Kasumi-1 (cell line): ENCODE results near the gene TAF11.
"Not testable (repeated sequence)": the region's sequence is repeated elsewhere in the genome, so short reads cannot be mapped to it uniquely, and the experiment has no call there.

Experiments
- DNase-seq, 2 experiments: peaks; one replicate each; lab custom pipeline; 2025; lab: John Stamatoyannopoulos, UW

TAF11 gene

DNA sequence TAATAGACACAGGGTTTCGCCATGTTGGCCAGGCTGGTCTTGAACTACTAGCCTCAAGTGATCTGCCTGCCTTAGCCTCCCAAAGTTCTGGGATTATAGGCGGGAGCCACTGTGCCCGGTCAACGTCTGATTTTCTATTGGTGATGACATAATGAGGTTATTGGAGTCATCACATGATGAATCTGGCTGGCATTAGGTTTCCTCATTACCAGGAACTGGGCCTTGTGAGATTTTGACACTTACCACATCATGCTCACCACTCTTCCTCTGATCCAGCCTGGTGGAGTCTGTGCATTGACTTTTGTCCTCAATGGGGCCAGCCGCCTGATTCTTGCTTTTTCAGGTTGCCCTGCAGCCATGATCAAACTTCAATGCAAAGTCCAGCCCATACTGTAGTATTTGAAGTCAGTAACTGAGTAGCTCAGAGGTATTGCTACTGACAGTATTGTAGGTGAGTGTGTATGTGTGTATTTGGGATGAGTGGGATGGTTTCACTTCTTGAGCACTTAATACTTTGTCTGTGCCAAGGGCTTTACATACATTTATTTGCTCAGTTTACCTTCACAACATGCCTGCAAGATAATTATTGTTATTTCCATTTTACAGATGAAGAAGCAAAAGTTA, 17.3 kb upstream of the TAF11 start:
- DNase-seq, result no peak

DNA sequence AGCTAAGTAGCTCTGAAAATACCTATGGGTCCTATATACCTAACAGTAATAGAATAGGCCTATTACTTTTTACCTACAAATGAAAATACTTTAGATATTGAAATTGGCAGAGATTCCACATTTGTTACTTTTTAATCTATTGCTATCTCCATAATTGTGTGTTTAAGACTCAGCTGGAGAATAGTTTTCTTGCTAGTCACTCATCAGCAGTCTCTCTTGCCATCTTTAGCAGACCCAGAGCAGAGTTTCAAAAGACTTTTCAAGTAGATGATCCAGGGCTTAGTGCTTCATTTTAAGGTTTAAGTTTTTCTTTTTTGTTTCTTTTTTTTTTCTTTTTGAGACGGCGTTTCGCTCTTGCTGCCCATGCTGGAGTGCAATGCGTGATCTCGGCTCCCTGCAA, 14.1 kb upstream of the TAF11 start:
- DNase-seq, result no peak

DNA sequence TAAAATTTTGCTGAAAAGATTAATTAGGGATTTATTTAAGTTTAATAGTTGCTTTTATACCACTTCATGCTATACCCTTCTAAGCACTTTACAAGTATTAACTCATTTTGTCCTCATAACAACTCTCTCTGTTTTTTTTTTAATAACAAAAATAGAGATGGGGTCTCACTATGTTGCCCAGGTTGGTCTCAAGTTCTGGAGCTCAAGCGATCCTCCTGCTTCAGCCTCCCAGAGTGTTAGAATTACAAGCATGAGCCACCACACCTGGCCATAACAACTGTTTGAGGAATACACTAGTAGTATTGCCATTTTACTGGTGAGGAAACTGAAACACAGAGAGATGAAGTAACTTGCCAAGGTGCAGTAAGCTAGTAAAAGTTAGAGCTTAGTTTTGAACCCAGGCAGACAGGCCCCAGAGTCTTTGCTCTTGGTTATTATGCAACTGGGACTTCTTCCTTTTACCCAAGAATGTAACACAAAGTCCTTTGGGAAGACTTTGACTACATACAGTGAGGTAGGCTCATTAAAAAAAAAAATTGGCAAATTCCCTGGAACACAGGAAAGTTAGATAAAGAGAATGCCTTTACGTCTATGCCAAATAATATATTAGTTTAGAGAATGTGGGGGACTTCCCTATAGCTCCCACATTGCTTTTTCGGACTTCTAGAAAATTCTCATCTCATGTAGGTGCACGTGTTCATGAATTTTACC, 12.6 kb upstream of the TAF11 start:
- DNase-seq, result no peak

DNA sequence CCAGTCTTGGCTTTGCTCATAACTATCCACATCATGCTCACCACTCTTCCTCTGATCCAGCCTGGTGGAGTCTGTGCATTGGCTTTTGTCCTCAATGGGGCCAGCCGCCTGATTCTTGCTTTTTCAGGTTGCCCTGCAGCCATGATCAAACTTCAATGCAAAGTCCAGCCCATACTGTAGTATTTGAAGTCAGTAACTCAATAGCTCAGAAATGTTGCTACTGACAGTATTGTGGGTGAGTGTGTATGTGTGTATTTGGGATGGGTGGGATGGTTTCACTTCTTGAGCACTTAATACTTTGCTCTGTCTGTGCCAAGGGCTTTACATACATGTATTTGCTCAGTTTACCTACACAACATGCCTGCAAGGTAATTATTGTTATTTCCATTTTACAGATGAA, 11.9 kb upstream of the TAF11 start:
- DNase-seq, result not testable (repeated sequence)

DNA sequence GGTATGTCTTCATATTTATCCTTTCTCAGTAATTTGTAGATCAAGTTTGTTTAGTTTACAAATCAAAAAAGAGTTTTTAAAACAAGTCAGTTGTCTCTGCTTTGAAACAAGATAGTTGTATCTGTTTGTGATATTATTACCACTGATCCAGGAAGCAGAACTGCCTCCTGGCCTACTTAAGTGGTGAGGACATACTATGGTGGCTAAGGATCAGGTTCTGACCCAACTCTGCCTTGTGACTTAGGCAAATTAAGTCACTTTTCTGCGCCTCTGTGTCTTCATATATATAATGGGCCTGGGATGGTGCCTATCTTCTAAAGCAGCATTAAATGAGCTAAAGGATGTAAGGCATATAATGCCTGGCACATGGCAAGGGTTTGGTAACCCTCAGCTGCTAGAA, 9.9 kb upstream of the TAF11 start:
- DNase-seq, result no peak

DNA sequence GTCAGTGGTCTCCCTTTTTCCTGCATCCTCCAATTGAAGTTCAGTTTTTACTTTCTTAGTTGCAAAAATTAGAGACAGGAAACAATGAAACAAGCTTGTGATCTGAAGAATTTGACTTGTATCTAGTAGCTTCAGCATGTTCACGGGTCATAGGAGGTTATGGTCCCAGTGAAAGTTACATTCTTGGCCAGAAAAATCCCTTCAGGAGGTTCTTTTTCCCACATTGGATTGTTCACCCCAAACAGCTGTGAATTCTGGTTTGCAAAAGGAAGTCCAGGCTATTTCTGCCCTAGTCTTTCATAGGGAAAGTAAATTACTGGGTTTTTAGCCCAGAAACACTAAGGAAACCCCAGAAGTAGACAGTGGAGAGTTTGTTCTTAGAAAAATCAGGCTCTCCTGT, 9.3 kb upstream of the TAF11 start:
- no peak for DNase-seq

DNA sequence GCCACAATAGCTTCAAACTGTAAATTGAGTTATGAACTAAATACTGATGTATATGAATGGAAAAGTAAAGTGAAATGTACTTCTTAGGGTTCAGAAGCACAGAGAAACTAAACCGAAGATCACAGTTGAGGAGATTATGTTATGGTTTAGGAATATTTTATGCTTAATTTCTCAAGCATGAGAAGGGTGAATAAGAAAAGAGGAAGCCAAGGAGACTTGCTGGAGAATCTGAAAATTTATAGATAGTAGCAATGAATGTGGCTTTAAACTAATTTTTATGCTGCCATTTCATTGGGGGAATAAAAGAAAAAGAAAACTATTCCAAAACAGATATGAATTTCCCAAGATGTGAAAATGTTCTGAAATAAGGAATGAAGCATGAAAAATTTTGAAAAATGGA, 6.9 kb upstream of the TAF11 start:
- DNase-seq, result peak in 1 of 2 experiments; percentile 9

DNA sequence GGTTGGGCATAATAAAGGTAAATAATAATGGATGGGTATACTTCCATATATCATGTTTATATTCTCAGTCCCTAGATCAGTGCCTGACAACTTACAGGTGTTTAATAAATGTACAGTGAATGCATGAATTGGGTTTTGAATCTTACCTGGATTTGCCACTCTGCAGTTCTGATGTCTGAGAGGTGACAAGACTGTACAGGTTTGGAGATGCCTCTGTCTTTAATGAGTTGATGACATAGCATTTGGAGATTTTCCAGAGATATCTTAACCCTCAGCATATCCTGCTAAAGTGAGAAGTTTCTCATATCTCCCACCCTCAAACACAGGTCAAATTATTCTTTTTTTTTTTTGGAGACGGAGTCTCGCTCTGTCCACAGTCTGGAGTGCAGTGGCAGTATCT, 3.5 kb upstream of the TAF11 start:
- DNase-seq, result no peak

DNA sequence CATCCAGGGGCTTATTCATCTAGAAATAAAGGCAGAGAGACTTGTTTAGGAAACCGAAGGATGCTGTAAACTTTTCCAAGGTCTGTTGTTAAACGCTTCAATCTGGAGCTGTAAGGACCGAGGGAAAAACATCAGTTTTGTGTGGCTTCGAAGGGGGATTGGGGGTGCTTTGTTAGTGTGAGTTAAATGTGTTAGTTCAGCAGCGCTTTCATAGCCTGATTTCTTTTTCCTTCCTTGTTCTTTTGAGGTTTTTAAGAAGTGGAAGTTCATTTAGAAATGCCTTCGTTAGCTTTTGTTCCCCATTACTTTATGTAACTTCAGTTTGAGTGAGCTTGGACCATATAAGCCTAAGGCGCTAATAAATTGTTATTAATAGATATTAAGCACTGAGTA, 2.7 kb upstream of the TAF11 start:
- DNase-seq, result peak; percentile 43 to 50

DNA sequence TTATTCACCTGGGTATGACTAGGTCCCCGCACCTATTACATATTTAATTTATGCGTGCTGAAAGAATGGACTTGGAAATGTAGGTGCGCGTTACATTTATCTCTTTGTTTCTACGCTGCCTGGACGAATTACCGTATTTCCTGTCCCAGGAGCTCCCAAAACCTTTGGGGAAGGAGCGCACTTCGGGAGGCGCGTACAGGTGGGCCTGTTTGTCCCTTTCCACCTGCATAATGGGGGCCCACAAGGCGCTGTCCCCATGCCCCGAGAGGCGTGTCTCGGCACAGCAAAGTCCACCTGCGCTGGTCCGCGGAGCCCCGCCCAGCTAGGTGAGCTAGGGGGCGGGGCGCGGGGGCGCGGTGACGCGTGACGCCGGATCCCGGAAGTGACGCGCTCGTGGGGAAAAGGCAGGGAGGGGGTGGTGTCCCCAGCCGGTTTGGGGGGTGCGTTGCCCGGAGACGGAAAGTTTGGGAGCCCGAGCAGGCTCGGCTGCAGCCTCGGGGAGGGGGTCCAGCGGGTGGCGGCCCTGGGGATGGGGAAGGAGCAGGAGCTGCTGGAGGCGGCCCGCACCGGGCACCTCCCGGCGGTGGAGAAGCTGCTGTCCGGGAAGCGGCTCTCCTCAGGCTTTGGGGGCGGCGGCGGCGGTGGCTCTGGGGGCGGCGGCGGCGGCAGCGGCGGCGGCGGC, 1.2 kb upstream of the TAF11 start, which contains the start of gene ANKS1A:
ANKS1A (plus strand) TSS at position 382 of the 682 bp plus-strand sequence; CDS start at position 530, 148 bp downstream.
- peak; percentile 55 to 64 for DNase-seq

DNA sequence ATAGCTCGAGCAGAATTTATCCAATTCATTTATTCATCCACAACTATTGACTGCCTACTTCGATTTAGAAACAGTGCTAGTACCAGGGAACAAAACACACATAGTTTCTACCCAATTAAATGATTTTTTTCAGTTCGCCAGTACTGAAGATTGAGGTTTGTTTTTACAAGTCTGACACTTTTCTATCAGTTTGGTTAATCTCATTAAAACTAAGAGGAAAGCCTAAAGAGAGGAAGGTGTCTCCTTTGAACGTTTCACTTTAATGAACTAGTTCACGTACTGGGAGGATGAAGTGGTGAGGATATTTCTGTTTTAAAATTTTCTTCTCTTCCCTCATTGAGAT, 643 bp upstream of the TAF11 start:
- DNase-seq, result no peak

DNA sequence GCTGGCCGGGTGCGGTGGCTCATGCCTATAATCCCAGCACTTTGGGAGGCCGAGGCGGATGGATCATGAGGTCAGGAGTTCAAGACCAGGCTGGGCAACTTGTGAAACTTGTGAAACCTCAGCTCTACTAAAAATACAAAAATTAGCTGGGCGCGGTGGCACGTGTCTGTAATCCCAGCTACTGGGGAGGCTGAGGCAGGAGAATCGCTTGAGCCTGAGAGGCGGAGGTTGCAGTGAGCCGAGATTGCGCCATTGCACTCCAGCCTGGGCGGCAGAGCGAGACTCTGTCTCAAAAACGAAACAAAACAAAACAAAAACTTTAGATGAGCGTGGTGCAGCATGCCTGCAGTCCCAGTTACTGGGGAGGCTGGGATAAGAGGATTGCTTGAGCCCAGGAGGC, 2.0 kb downstream of the TAF11 start:
- DNase-seq, result not testable (repeated sequence)

DNA sequence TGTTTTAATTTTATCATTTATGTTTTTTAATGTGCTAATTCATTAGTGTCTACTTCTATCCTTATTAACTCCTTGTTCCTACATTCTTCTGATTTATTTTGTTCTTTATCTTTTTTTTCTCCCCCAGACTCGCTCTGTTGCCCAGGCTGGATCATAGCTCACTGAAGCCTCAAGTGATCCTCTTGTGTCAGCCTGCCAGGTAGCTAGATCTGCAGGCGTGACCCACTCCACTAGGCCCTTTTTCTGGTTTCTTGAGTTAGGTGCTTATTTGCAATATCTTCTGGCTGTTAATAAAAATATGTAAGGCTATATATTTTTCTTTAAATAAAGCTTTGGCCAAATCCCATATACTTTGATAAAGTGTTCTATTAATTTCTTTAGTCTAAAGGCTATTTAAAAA, 2.8 kb downstream of the TAF11 start:
- DNase-seq, result no peak

DNA sequence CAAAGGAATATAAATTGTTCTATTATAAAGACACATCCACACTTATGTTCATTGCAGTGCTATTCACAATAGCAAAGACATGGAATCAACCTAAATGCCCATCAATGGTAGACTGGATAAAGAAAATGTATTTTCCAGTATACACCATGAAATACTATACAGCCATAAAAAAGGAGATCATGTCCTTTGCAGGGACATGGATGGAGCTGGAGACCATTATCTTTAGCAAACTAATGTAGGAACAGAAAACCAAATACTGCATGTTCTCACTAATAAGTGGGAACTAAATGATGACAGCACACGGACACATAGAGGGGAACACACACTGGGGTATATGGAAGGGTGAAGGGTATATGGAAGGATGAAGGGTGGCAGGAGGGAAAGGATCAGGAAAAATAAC, 3.8 kb downstream of the TAF11 start:
- DNase-seq, result not testable (repeated sequence)

DNA sequence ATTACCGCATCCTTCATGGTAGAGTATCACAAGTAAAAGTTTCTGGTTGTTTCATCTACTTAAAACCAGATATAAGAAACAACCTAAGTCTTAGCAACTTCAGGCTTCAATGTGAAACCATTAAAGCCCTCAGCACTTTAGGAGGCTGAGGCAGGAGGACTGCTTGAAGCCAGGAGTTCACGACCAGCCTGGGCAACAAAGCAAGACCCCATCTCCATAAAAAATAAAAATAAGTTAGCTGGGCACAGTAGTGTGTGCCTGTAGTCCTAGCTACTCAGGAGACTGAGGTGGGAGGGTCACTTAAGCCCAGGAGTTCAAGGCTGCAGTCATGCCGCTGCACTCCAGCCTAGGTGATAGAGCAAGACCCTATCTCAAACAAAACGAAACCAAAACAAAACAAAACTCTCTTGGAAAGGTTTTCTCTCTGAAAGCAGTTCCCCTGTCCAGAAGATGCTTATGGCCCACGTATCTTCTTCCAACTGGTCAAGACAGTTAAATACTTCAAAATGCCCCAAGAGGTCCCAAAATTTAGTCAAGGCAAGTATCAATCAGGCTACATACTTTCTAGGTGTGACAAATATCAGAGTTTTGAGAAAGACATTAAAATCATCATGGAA, 9.9 kb downstream of the TAF11 start:
- DNase-seq, result no peak

DNA sequence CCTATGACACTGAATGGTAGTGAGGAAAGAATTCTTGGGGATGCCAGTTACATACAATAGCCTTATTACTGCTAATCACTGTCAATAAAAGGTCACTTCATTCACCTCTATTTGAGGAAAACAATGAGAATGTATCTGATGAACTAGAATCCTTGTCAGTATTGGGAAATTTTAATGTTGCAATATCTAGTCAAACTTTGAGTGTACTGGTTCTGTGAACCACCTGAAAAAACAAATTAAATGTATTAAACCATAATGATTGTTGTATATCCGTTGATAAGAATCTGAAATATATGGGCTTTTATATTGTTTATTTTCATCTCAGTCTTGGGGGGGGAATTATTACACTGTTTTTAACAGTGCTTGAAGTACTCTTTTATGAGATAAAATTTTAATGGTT, 10.6 kb downstream of the TAF11 start:
- no peak for DNase-seq

DNA sequence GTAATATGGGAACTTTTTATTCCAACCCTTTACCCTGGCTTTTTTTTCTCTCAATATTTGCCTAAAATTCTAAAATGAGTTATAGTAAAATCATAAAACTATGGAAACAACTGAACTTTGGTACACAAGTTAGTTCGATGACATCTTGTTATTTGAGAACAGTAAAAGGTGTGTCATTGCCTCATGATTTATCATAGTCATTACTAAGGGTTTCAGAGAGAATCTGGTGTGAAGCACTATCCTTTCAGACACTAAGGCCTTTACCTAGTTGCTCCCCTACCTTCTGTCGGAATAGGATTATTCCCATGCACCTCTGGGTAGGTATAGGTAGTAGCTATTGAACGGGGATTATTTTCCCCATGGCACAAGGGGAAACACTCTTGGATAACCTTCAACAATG, 11.4 kb downstream of the TAF11 start:
- DNase-seq, result no peak

DNA sequence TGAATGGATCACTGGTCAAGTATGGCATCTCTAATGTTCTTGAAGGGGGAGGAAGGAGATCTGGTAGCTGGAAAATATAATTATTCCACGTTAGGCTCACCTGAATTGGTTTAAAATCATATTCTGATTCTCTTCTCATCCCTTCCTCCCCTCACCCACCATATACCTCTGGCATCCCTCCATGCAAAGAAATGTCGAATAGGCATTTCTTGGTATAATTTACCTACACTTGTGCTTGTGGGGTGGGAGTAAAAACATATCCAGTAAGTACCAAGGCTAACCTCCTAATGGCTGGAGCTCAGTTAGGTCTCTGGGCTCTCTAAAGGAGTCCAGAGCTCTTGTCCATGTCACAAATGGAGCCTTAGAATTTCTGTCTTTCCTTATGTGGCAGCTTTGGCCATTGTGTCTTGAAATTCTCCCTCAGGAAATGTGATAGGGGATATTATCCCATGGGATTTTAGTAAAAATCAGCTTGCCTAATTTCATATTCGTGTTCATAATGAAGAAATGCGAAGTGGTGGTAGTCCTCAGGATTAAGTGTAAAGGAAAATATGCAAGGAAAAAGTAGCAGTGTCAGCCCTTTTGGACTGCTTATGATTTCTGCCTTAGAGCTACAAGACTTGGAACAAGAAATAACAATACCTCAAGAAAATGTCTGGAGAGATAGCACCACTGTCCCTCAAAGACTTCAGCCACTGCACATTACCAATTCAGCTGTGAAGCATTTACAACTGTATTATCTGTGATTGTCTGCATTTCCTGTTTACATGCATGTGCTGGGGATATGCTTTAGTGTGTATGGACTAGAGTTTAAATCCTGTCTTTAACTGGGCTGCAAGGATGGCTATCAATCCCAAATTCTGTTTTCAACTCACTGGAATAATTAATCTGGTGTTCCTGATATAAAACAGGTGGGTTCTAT, 12.3 kb downstream of the TAF11 start:
- DNase-seq, result no peak

DNA sequence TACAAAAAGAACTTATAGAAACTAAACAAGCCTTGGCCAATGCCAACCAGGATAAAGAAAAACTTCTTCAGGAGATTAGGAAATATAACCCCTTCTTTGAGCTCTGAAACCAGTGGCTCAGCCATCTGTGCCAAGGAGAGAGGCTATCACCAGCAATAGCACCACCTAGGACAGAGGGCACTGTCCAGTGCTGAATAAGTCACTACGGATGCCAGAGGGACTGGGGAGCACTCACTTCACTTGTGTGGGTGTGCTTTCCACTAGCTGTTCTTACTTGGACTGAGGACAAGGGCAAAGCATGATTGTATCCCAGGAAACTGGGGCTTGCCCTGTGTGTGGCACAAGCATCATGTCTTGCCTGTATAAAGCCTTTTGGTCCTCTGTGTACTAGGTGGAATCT, 15.5 kb downstream of the TAF11 start:
- no peak for DNase-seq

DNA sequence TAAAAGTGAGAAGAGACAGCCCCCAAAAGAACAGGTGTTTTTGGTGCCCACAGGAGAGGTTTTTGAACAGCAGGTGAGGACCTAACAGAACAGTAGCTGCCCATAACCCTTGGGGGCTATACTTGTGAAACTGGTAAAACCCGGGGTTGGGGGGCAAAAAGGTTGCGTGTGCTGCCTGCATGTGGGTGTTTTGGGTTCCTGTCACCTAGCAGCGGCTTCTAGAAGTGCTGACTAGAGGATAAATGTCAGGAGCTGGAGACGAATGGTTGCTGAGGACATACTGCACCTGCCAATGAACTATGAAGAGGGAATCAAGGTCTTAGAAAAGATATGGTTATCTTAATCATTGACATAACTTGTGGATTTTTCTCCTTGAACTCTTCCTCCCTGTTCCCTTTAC, 16.0 kb downstream of the TAF11 start:
- DNase-seq, result no peak

DNA sequence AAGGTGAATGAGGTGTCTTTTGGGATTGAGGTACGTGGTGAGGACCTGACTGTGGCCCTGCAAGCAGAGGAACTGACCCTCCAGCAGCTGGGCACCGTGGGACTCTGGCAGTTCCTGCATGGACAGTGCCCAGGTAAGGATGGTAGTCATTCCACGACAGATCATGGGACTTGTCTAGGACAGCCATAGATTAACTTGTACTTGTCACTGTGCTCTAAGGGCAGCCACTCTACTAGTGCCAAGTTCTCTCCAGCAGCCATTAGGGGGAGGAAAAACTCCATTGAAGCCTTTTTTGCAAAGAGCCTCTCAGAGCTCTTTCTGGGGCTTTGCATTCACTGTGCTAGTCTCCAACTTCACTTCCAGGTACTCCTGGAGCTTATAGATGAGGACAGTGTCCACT, 20.4 kb downstream of the TAF11 start:
- peak; percentile 5 to 23 for DNase-seq

DNA sequence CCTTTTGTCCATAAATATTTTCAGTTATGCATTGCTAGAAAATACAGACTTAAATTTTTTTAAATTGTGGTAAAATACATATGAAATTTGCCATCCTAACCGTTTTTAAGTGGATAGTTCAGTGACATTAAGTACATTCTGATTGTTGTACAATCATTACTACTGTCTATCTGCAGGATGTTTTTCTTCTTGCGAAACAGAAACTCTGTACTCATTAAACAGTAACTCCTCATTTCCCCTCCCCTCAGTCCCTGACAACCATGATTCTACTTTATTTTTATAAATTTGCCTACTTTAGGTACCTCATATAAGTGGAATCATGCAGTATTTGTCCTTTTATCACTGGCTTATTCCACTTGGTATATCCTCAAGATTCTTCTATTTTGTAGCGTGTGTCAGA, 21.3 kb downstream of the TAF11 start:
- DNase-seq, result no peak
